NCI-H82 treated with DMSO at 0.1 percent for 48 hours (cell line): Measurements from ENCODE around the gene RBM48.
"Not testable (repeated sequence)": the region's sequence is repeated elsewhere in the genome, so short reads cannot be mapped to it uniquely, and the experiment has no call there.

ENCODE experiments used
- DNase-seq: peaks from one replicate; lab custom pipeline; 2025; ENCODE audit not compliant: unreplicated experiment; lab: John Stamatoyannopoulos, UW

The RBM48 gene

GRCh38 chr7:92528188-92528957 lies at the start of gene RBM48, which contains the start of gene PEX1:
Gene RBM48, plus strand, starts transcription at chr7:92528795. Its CDS starts 19 bp downstream, at chr7:92528814.
Gene PEX1, minus strand, starts transcription at chr7:92528520. Its CDS starts 85 bp downstream, at chr7:92528435.
- peak; percentile 97 for DNase-seq

GRCh38 chr7:92479146-92479545 lies 49.4 kb upstream of the RBM48 start:
- not testable (repeated sequence) for DNase-seq

GRCh38 chr7:92483624-92484023 lies 45.0 kb upstream of the RBM48 start:
- DNase-seq = peak; percentile 90

GRCh38 chr7:92484226-92484625 lies 44.4 kb upstream of the RBM48 start:
- not testable (repeated sequence) for DNase-seq

- DNase-seq = no peak
Measured at GRCh38 chr7:92485267-92485892, 43.2 kb upstream of the RBM48 start.

- no peak for DNase-seq
Measured at GRCh38 chr7:92485974-92486373, 42.6 kb upstream of the RBM48 start.

GRCh38 chr7:92487804-92488203 lies 40.8 kb upstream of the RBM48 start:
- DNase-seq = no peak

GRCh38 chr7:92489634-92490033 lies 39.0 kb upstream of the RBM48 start:
- DNase-seq = no peak

GRCh38 chr7:92496876-92497275 lies 31.7 kb upstream of the RBM48 start:
- no peak for DNase-seq

GRCh38 chr7:92498557-92498956 lies 30.0 kb upstream of the RBM48 start:
- no peak for DNase-seq

GRCh38 chr7:92503767-92504166 lies 24.8 kb upstream of the RBM48 start:
- no peak for DNase-seq

- DNase-seq = no peak
Measured at GRCh38 chr7:92504563-92504962, 24.0 kb upstream of the RBM48 start.

GRCh38 chr7:92506363-92506762 lies 22.2 kb upstream of the RBM48 start:
- DNase-seq = no peak

- DNase-seq = no peak
Measured at GRCh38 chr7:92508946-92509345, 19.6 kb upstream of the RBM48 start.

- DNase-seq = no peak
Measured at GRCh38 chr7:92513167-92513902, 15.3 kb upstream of the RBM48 start.

GRCh38 chr7:92517631-92518030 lies 11.0 kb upstream of the RBM48 start:
- DNase-seq = no peak

- no peak for DNase-seq
Measured at GRCh38 chr7:92520024-92520423, 8.6 kb upstream of the RBM48 start.

- no peak for DNase-seq
Measured at GRCh38 chr7:92523110-92523509, 5.5 kb upstream of the RBM48 start.

- no peak for DNase-seq
Measured at GRCh38 chr7:92527300-92528187, 1.1 kb upstream of the RBM48 start.

- no peak for DNase-seq
Measured at GRCh38 chr7:92528958-92529264, 316 bp downstream of the RBM48 start.

GRCh38 chr7:92534572-92534971 lies 6.0 kb downstream of the RBM48 start:
- no peak for DNase-seq
